GM23248 (cell line): Measurements from ENCODE around the gene TNFRSF1A. TPM values are rescaled to one million over a fixed set of nuclear protein-coding genes. Genes with fewer than 3 reads are reported as not detected.

Experiments
- DNase-seq: peaks from one replicate; pipeline ENCODE4 v3.0.0-alpha.2; 2015
- H2AFZ ChIP-seq: fragments of 200-600 bp; sonication (generic); 2 replicates; pipeline ENCODE4 v1.6.1; 2016; ENCODE audit warnings: antibody characterized with exemption
- H3F3A ChIP-seq: fragments of 200-600 bp; sonication (generic); 2 replicates; pipeline ENCODE4 v1.6.1; 2016; ENCODE audit warnings: mild to moderate bottlenecking, antibody characterized with exemption, mixed run types; ENCODE audit not compliant: insufficient read depth
- H3K27ac ChIP-seq: fragments of 200-600 bp; sonication (generic); 2 replicates; pipeline ENCODE4 v1.5.1; 2016; ENCODE audit warnings: mild to moderate bottlenecking
- H3K27me3 ChIP-seq: fragments of 200-600 bp; sonication (generic); replicated peaks from 2 replicates; pipeline ENCODE4 v1.6.1; 2016; ENCODE audit warnings: mild to moderate bottlenecking; ENCODE audit not compliant: insufficient read depth
- H3K36me3 ChIP-seq: fragments of 200-600 bp; sonication (generic); 2 replicates; pipeline ENCODE4 v1.6.1; 2016; ENCODE audit warnings: low read depth, mild to moderate bottlenecking
- H3K4me1 ChIP-seq: fragments of 200-600 bp; sonication (generic); 2 replicates; pipeline ENCODE4 v1.6.1; 2016; ENCODE audit warnings: mild to moderate bottlenecking; ENCODE audit not compliant: insufficient read depth
- H3K4me2 ChIP-seq: fragments of 200-600 bp; sonication (generic); one replicate; pipeline ENCODE4 v1.6.1; 2016; ENCODE audit warnings: mild to moderate bottlenecking; ENCODE audit not compliant: unreplicated experiment
- H3K4me3 ChIP-seq: fragments of 200-600 bp; sonication (generic); 2 replicates; pipeline ENCODE4 v1.5.1; 2016; ENCODE audit warnings: mild to moderate bottlenecking
- H3K79me2 ChIP-seq: fragments of 200-600 bp; sonication (generic); 2 replicates; pipeline ENCODE4 v1.6.1; 2016; ENCODE audit warnings: mild to moderate bottlenecking; ENCODE audit not compliant: insufficient read depth
- H3K9ac ChIP-seq: fragments of 200-600 bp; sonication (generic); 2 replicates; pipeline ENCODE4 v1.6.1; 2016; ENCODE audit warnings: mild to moderate bottlenecking
- H3K9me2 ChIP-seq: fragments of 200-600 bp; sonication (generic); 2 replicates; pipeline ENCODE4 v1.6.1; 2016; ENCODE audit warnings: mixed run types, mild to moderate bottlenecking, moderate library complexity; ENCODE audit not compliant: insufficient read depth
- H3K9me3 ChIP-seq: fragments of 200-600 bp; sonication (generic); one replicate; pipeline ENCODE4 v1.6.1; 2017; ENCODE audit warnings: low read depth
- H4K20me1 ChIP-seq: fragments of 200-600 bp; sonication (generic); 2 replicates; pipeline ENCODE4 v1.6.0; 2016; ENCODE audit not compliant: insufficient read depth
- EZH2 ChIP-seq: fragments of 200-600 bp; sonication (generic); IDR thresholded peaks from 2 replicates; pipeline ENCODE4 v1.6.1; 2018; ENCODE audit warnings: antibody characterized with exemption, mild to moderate bottlenecking; ENCODE audit not compliant: insufficient read depth, poor library complexity, severe bottlenecking
- EZH2phosphoT487 ChIP-seq: fragments of 200-600 bp; sonication (generic); IDR thresholded peaks from 2 replicates; pipeline ENCODE4 v1.6.1; 2018; ENCODE audit warnings: antibody characterized with exemption, moderate library complexity, mild to moderate bottlenecking, low read depth; ENCODE audit not compliant: insufficient read depth
- WGBS, 2 experiments: methylation state at CpG; one replicate each; pipeline ENCODE4 v1.1.6; 2015 to 2017; ENCODE audit warnings: low lambda C conversion rate in 2 of 2, low coverage in 1 of 2; ENCODE audit errors: missing lambda C conversion rate in 2 of 2; 5-methylcytosine and 5-hydroxymethylcytosine counted together
- in situ Hi-C: fragments of 300-500 bp; cut with MboI; formaldehyde crosslinking; loops from 2 replicates; pipeline ENCODE4 v1.15.0; 2020
- polyA plus RNA-seq: library from polyadenylated mRNA; unstranded; fragments of >200 nt; fragmentation: Nextera tagmentation; extraction: Ambion mirVana; gene quantifications from 2 replicates; pipeline ENCODE4 v1.2.1, GENCODE V29; 2016
- total RNA-seq: library from RNA; depleted of rRNA; stranded (reverse); fragments of >200 nt; shearing (Covaris generic); gene quantifications from 2 replicates; pipeline ENCODE4 v1.2.3, GENCODE V29; 2014

The TNFRSF1A gene
- total and polyA plus RNA-seq, 2 experiments from 2014 or later = 183 to 343 TPM

- H3K27me3 ChIP-seq = no peaks in the 10 kb centered on the region
- no peaks in the 10 kb centered on the region for H3K9me2 ChIP-seq
- H3K27ac ChIP-seq = no peak overlapping the region
- H3K9me3 ChIP-seq = no peaks in the 10 kb centered on the region
- H3K9ac ChIP-seq = no peak overlapping the region
- peaks cover 17% of the 10 kb centered on the region; the same call in 1 of the 2 replicates for H3F3A ChIP-seq
- no peak overlapping the region for H2AFZ ChIP-seq
- no peak for DNase-seq
- WGBS, 2 experiments = 75 to 76% methylated on average over 15 of the region's 15 CpGs
- no peaks in the 10 kb centered on the region for H3K36me3 ChIP-seq
- no peaks in the 10 kb centered on the region for H3K79me2 ChIP-seq
- H3K4me1 ChIP-seq = peaks cover 28% of the 10 kb centered on the region
- no peaks in the 10 kb centered on the region for H4K20me1 ChIP-seq
- in situ Hi-C loops = no loop called here
- no peak overlapping the region for H3K4me3 ChIP-seq
- TF ChIP-seq EZH2 (no peak), EZH2phosphoT487 (no peak)
- no peak overlapping the region for H3K4me2 ChIP-seq
Measured at GRCh38 chr12:6367969-6368892, 26.4 kb upstream of the TNFRSF1A start.

DNA sequence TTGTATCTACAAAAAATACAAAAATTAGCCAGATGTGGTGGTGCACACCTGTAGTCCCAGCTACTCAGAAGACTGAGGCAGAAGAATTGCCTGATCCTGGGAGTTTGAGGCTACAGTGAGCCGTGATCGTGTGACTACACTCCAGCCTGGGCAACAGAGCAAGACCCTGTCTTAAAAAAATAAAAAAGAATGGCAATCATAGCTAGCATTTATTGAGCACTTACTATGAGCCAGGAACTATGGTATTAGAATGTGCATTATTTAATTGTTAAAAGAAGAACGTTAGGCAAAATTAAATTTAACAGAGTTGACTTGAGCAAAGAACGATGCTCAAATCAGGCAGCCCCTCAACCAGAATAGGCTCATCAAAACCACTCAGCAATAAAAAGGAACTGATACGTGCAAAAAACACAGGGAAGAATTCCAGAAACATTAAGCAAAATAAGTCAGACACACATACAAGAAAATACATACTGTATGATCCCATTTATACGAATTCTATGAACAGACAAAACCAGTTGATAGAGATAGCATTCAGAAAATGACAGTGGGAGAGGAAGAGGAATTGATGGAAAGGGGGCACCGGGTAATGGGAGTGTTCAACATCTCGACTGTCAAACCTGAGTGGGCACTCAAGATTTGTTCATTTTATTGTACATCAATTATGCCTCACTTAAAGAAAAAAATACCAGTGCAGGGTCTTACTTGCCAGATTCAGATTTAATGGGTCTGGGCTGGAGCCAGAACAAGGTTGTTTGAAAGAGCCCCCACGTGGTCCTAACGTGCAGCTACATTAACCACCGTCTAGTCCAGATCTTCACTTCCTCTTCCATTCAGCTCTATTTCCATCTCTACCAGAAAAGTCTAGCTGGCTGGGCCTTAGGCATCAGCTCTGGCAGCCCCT is 25.4 kb upstream of the TNFRSF1A start:
- Histone ChIP-seq H3K36me3 (no peaks in the 10 kb centered on the region), H3K4me1 (peaks cover 19% of the 10 kb centered on the region), H3K79me2 (no peaks in the 10 kb centered on the region), H2AFZ (no peak overlapping the region), H3K4me2 (no peak overlapping the region), H3K9ac (no peak overlapping the region), H3K9me2 (no peaks in the 10 kb centered on the region), H3F3A (peaks cover 8% of the 10 kb centered on the region; the same call in 1 of the 2 replicates), H3K9me3 (no peaks in the 10 kb centered on the region), H3K27ac (no peak overlapping the region), H3K27me3 (no peaks in the 10 kb centered on the region), H3K4me3 (no peak overlapping the region), H4K20me1 (no peaks in the 10 kb centered on the region)
- DNase-seq = no peak
- WGBS, 2 experiments = 58 to 63% methylated on average over 11 of the region's 11 CpGs
- in situ Hi-C loops = no loop called here
- TF ChIP-seq EZH2 = no peak
- no peak for TF ChIP-seq EZH2phosphoT487

GRCh38 chr12:6364044-6364374 is 22.1 kb upstream of the TNFRSF1A start:
- Histone ChIP-seq H3K36me3 (no peaks in the 10 kb centered on the region), H3K27me3 (no peaks in the 10 kb centered on the region), H3K79me2 (no peaks in the 10 kb centered on the region), H3K4me1 (peaks cover 5% of the 10 kb centered on the region; the same call in 1 of the 2 replicates), H3K9me3 (no peaks in the 10 kb centered on the region), H3K27ac (peak overlapping the region; percentile 27), H3K9me2 (no peaks in the 10 kb centered on the region), H3K4me3 (peak overlapping the region; percentile 77), H4K20me1 (no peaks in the 10 kb centered on the region), H3K9ac (peak overlapping the region; percentile 86), H3F3A (no peaks in the 10 kb centered on the region), H2AFZ (peak overlapping the region; percentile 87), H3K4me2 (peak overlapping the region; percentile 84)
- 2 to 6% methylated on average over 9 to 15 of the region's 15 CpGs for WGBS, 2 experiments
- peak; percentile 53 for DNase-seq
- in situ Hi-C loops = no loop called here
- TF ChIP-seq EZH2phosphoT487 = no peak

- H3K4me2 ChIP-seq = peak overlapping the region; percentile 84
Measured at GRCh38 chr12:6363330-6364043, 21.6 kb upstream of the TNFRSF1A start.

More at GRCh38 chr12:6363330-6364043, 21.6 kb upstream of the TNFRSF1A start:
- Histone ChIP-seq H3K27me3 (no peaks in the 10 kb centered on the region), H3K9me2 (no peaks in the 10 kb centered on the region), H3F3A (no peaks in the 10 kb centered on the region), H3K79me2 (no peaks in the 10 kb centered on the region), H3K4me1 (peaks cover 5% of the 10 kb centered on the region; the same call in 1 of the 2 replicates), H3K27ac (peak overlapping the region; percentile 27), H3K4me3 (peak overlapping the region; percentile 77), H3K9ac (peak overlapping the region; percentile 86), H4K20me1 (no peaks in the 10 kb centered on the region), H3K9me3 (no peaks in the 10 kb centered on the region), H2AFZ (peak overlapping the region; percentile 87), H3K36me3 (no peaks in the 10 kb centered on the region)
- 2% methylated on average over 47 to 57 of the region's 59 CpGs for WGBS, 2 experiments
- TF ChIP-seq EZH2 (no peak), EZH2phosphoT487 (no peak)
- in situ Hi-C loops = no loop called here
- DNase-seq = peak; percentile 92
